Mucosa of gallbladder (tissue), 1 donor: Measurements from ENCODE around the gene PLD3. TPM values are rescaled to one million over a fixed set of nuclear protein-coding genes. Genes with fewer than 3 reads are reported as not detected.

Source experiments
- DNase-seq: peaks from one replicate; pipeline ENCODE4 v3.0.0-alpha.2; 2020; ENCODE audit warnings: low spot score
- total RNA-seq: library from RNA; stranded (reverse); gene quantifications from one replicate; pipeline ENCODE4 v1.2.1, GENCODE V29; 2021
- donor health status: DM: no; HTN: no; CAD: no.

PLD3 gene
- total RNA-seq, 1 donor from 2014 or later = 224 TPM

DNA sequence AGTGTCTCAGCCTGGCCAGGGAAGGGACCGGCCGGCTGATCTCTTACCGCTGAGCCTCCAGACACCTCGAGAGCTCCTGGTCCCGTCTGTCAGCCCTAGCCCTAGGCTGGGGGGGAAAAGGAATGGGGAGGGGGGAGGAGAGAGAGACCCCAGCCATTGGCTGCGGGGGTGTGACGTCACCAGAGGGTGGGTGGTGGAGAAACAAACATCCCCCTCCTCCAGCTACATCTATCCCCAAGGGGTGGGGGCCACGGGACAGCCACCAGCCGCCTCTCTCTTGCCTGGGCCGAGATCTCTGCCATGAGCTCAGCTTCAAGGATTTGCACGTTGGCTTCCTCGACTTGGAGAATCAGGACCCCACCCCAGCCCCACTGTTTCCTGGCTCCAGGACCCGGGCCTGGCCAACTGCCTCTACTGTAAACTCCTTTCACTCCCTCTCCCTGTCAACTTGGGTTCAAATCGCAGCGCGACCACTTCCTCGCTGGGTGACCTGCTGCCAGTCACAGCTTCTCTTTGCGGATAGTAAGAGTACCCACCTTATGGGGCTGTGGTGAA is 64.9 kb downstream of the PLD3 start, which contains the start of gene PRX:
Gene PRX (minus strand): TSS at position 88 of the 555 bp plus-strand sequence. CDS start 5,446 bp downstream, outside the sequence.
- DNase-seq = no peak

DNA sequence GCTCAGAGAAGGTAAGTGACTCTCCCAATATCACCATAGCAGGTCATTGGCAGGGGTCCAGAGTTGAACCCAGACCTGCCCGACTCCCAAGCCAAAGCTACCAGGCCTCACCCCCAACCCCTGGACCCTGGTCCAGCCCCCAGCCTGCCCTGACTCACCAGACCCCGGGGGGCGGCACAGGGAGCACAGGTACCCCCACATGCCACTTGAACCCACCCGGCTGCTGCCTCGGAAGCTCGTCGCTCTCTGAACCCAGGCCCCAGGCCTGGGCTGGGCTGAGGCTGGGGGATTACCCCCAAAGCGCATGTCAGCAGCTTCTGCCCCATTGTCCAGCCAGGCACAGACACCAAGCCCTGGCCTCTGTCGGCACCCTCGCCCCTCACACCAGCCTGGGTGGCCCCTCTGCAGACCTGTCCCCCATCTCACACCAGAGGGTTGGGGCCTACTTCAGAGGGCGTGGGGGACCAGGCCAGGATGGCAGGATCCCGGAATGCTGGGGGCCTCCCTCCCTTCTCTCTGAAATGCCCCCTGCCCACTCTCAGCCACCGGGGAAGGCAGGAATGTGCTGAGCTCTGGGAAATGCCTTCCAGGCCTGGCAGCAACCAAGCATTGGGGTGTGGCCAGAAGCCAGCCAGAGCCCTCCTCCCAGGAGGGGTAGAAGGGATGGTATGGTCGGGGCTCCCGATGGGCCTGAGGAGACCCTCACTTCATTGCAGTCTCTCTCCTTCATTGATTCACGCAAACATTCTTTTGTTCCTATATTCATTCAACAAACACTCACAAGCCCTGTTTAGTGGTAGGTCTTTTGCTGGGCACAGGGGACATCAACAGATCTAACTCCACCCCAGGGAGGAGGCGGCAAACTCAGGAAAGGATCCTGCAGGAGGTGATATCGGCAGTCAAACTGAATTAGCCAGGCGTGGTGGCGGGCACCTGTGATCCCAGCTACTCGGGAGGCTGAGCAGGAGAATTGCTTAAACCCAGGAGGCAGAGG is 66.3 kb downstream of the PLD3 start:
- no peak for DNase-seq

DNA sequence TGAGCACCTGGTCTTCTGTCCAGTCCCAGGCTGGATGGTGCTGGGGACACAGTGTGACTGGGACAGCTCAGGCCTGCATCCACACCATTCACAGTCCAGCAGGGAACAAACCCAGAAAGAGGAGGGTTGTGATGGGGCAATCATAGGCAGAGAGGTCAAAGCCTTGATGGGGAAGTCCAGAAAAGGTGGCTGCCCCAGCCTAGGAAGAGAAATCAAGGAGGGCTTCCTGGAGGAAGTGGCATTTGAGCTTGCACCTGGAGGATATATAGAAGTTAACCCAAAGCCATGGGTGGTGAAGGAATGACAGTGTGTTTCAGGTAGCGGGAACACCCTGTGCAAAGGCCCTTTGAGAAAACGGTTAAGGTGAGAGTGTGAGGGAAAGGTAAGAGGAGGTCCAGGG is 67.3 kb downstream of the PLD3 start:
- DNase-seq = no peak

DNA sequence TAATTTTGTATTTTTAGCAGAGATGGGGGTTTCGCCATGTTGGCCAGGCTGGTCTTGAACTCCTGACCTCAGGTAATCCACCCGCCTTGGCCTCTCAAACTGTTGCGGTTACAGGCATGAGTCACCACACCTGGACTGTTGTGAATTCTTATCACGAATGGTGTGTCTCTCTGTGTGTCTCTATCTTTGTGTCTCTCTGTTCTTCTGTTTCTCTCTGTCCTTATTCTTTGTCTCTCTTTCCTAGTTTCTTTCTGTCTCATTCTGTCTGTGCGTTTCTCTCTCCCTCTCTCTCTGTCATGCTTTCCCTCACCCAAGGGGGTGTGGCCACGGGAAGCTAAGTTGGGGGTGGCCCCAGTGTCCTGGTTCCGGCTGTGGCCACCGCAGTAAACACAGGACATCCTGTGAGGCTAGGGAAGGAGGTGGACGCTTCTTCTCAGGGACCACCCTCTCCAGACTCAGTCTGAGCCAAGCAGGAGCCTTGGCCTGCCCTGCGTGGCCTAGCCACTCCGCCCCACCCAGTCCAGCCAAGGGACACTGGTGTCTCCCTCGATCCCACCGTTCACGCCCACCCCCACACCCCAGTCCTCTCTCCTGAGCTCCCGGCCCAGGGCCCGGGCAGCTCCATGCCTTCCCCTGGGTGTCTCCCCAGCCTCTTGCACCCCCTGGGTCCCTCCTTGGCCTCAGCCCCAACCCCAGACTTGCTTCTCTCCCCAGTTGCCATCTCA is 68.6 kb downstream of the PLD3 start:
- no peak for DNase-seq

DNA sequence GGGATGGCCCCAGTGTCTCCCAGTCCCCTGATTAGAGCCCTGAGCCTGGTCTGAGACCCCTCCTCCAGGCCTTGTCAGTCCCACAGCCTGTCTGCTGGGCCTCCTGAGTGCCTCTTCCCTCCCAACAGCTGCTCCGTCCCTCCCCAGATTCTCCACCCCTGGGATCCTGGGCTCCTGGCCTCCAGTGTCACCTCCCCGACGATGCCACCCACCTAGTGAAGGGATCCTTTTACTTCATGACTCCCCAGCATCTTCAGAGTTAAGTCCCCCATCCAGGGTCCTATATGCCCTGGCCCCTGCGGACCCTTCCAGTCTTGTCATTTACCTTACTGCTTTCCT is 69.1 kb downstream of the PLD3 start:
- DNase-seq = no peak

DNA sequence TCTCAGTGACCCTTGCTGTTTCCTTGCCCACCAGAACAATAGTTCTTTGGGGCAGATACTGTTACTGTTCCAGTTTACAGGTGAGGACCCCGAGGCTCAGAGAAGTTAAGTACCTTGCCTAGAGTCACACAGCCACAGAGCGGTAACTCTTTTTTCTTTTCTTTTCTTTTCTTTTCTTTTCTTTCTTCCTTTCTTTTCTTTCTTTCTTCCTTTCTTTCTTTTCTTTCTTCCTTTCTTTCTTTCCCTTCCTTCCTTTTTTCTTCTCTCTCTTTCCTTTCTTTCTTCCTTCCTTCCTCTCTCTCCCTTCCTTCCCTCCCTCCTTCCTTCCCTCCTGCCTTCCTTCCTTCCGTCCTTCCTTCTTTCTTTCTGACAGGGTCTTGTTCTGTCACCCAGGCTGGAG is 69.5 kb downstream of the PLD3 start:
- DNase-seq = no peak

DNA sequence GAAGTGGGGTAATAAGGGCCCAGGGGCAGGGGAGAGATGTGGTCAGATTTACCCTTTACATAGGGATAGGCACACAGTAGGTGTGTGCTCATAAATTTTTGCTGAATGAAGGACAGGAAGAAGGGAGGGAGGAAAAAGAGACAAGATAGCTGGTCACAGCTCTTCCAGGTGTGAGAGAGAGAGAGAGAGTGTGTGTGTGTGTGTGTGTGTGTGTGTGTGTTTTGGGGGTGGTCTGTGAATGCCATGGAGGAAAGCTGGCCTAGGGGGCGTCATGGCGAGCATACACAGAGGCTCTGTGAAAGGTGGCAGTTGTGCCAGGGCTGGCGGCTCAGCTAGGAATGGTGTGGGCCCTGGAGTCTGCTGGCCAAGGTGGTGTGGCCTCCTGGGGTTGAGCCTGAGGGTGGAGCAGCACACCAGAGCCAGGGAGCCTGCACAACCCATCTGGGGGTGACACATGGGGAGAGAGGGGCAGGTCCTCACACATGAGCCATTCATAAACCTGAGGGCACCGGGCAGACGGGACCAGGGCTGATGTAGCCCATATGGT is 70.6 kb downstream of the PLD3 start:
- DNase-seq = no peak

DNA sequence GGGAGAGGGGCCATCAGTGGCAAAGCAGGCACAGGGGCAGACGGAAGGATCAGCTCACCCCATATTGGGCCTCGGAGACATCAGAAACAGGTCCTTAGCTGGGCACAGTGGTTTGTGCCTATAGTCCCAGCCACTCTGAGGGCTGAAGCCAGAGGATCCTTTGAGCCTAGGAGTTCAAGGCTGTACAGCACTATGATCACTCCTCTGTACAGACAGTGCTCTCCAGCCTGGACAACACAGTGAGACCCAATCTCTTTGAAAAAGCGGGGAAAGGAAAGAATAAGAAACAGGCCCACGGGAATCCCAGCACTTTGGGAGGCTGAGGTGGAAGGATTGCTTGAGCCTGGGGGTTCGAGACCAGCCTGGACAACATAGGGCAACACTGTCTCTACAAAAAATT is 71.3 kb downstream of the PLD3 start:
- no peak for DNase-seq

DNA sequence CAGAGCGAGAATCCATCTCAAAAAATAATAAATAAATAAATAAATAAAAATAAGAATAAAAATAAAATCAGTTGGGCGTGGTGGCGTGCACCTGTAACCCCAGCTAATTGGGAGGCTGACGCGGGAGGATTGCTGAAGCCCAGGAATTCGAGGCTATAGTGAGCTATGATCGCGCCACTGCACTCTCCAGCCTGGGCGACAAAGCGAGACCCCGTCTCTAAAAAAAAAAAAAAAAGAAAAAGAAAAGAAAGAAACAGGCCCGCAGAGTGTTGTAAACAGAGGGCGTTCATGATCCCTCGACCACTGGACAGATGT is 71.9 kb downstream of the PLD3 start:
- DNase-seq = no peak

DNA sequence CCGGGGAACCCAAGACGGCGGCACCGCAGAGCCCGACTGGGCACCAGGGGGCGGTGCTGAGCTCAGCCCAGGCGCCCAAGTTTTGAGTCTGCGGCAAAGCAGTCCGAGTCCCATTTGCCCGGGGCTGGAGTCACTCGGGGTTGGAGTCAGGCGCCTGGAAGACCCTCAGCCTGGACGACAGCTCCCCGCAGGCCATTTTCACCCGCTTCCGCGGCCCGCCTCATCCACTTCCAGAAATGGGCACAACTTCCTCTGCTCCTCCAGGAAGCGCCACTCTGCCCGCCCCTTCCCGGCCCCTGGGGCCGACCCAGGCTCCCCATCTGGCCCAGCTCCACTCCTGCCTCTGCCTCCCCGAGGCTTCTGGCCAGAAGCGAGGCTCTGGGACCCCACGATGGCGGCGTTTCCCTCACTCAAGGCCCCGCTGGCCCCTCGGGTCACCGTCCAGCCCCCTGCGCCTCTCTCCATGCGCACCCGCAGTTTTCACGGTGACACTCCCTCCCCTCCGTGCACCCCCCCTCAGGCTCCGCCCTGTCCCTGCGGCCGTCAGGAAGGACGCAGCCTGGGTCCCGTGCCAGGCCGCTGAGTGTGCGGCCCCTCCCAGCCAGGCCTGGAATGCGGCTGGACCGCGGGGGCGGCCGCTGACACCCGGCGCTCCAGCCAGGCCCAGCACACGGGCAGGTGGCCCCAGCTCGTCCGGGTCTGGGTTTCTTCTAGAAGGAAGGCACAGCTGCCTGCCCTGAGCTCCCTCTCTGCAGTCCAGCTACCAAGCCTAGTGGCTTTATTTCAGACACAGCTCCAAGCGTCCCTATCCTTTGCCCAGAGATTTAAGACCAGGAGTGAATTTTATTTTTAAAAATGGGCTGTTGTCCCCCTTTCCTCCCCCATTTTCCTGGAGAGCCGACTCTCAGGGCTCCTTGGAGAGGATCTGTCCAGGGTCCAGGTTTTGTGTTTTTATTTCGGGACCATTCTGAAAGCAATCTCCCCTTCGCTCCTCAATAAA is 72.6 kb downstream of the PLD3 start:
- DNase-seq = peak; percentile 93

DNA sequence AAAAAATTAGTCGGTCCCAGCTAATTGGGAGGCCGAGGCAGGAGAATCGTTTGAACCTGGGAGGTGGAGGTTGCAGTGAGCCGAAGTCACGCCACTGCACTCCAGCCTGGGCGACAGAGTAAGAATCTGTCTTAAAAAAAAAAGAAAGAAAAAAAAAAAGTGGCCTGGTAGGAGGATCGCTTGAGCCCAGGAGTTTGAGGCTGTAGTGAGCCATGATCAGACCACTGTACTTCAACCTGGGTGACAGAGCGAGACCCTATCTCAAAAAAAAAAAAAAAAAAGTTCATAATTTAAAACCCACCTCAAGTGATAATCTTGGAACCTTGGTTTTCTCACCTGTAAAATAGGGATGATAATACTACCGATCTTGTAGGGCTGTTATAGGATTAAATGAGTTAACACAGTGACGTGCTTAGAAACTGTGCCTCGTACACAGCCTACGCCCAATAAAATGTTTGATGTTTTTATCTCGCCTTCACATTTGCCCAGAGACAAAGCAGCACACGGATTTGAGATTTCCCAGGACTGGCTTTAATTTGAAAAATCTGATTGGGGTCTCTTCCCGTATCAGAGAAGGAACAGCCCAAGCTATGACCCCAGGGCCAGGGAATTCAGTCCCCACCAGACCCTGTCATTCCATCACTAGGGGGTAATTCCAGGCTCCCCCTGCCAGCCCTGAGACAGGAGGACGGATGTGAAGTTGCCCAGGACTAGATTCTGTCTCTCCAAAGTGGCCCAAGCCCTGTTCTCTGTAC is 73.7 kb downstream of the PLD3 start:
- no peak for DNase-seq

DNA sequence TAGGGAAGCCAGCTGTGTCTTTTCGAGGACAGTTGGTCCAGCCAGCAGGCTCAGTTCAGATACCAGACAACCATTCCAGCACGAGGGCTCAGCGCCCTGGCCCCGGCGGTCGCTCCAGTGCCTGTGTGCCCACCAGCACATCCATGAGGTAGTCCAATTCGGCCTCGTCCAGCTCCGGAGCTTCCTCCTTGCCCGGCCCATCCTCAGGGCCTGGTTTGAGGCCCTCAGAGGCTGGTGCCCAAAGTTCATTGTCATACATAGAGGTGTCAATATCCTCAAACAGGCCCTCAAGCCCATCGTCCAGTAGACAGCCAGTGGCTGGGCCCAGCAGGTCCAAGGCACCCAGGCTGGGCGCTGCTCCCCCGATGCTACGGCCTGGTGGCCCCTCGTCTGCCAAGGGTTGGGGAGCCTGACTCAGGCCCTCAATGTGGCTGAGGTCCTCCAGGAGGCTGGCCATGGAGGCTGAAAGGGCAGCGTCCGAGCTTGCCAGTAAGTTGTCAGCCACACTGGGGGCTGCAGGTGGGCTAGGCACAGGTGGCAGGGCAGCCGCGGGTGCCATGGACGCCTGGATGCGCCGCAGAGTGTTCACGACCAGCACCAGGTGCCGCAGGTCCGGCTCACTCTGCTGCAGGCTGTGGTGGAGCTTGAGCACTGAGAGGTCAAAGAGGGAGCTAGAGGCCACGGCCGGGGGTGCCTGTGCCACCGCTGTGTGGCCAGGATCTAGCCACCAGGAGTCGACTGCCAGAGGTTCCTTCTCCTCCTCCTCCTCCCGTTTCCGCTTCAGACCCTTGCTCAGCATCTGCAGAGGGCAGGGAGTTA is 74.5 kb downstream of the PLD3 start:
- DNase-seq = no peak

DNA sequence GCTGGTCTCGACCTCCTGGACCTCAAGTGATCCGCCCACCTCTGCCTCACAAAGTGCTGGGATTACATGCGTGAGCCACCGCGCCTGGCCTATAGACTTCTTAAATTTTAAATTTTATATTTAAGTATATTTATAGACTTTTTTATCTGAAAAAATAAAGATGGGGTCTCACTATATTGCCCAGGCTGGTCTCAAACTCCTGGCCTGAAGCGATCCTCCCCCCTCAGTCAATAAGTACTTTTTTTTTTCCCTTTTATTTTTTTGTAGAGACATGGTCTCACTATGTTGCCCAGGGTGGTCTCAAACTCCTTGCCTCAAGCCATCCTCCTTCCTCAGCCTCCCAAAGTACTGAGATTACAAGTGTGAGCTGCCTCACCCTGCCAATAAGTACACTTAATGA is 75.4 kb downstream of the PLD3 start:
- no peak for DNase-seq

DNA sequence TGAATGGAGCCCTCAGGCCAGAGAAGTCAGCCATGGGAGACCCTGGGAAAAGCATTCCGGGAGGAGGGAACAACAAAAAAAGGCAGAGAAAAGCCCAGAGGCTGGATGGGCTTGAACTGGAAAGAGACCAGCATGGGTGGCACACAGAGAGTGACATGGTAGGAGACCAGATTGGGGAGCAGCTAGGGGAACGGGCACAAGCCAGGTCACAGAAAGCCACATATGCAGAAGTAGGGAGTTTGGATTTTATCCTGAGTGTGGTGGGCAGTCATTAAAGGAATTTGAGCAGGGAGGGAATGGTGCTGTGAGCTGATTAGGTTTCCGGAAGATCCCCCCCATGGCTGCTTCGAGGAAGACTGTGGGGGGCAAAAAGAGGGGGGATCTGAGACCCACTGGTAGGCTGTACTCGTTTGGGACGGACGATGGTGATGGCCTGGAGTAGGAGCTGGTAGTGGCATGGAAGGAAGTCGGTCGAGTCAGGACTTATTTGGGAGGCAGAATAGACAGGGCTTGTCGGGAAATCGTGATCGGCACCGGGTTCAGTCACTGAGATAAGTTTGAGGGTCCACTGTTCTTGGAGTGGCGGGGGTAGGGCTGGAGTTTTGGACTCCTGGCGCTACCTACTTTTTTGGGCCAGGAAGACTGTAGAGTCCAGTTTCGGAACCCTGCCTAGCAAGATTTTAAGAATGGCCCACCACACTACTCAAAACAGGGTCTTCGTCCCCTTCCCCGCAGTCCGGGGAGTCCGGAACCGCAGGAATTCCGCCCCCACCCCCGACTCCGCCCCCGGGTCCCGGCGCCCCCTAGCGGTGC is 76.3 kb downstream of the PLD3 start:
- DNase-seq = no peak

DNA sequence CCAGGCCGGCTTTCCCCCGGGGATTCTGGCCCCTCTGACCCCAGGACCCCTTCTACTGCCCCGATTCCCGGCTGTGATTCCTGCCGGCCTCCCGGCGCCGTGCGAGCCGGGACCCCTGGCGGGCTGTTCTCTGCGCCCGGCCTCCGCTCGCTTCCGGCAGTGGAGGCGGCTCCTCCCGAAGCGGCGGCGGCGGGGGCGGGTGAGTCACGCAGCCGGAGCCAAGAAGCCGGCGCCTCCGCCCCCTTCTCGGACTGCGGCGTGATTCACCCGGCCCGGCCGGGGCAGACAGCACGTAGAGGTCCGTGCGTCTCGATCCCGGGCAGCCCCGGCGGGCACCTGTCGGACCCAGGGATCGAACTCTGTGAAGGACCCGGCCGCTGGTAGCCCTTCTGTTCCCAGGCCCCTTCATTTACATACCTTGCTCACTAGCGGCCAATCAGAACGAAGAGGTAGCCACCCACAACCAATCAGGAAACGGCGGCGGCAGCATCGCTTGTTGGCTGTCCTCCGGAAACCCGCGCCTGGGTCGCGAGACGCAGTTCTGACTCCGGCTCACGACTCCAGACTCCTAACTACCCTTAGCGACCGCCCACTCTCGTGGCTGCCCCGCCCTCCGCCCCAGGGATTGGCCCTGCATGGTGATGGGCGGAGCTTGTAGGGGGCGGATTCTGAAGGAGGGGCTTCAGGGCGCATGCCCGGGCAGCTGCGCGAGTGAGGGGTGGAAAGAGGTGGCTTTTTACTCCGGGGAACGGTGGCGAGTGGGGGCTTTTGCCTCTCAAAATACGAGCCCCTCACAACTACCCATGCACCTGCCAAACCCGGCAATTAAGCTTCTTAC is 77.2 kb downstream of the PLD3 start, which contains the start of gene SERTAD1:
Gene SERTAD1 (minus strand): TSS at position 543 of the 838 bp plus-strand sequence. CDS start 2,446 bp downstream, outside the sequence.
- DNase-seq = peak; percentile 100
